Measurements from ENCODE around the gene POLR2E. TPM values are rescaled to one million over a fixed set of nuclear protein-coding genes. Genes with fewer than 3 reads are reported as not detected.
A peak's percentile ranks its signal among the peaks of the same experiment; 100 is the strongest.

POLR2E gene
- total RNA-seq, 4 donors from 2014 or later, result 74.3 to 107 (median 96.9) TPM

DNA sequence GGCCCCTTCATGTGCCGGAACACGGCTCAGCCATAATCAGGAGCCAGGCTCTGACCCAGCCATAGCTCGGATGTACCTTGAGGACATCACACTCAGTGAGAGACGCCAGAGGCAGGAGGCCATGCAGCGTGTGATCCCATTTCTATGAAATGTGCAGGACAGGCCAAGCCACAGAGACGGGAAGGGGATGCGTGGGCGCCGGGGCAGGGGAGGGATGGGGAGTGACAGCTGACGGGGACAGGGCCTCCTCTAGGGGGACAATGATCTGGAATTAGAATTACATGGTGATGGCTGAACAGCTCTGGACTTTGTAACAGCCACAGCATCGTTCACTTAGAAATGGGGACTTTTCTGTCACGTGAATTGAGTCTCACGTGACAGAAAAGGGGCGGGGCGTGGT lies 44.0 kb upstream of the POLR2E start:
- no peak for DNase-seq
- peaks cover 4 to 25% (median 17%) of the 10 kb centered on the region in 4 donors for H3K4me1 ChIP-seq
- H3K9me3 ChIP-seq, result no peaks in the 10 kb centered on the region
- H3K27me3 ChIP-seq, result no peaks in the 10 kb centered on the region
- H3K27ac ChIP-seq, result no peak overlapping the region
- no peak for TF ChIP-seq POLR2A (IDR thresholded peaks at IDR 0.05)
- TF ChIP-seq, protein P1, sequence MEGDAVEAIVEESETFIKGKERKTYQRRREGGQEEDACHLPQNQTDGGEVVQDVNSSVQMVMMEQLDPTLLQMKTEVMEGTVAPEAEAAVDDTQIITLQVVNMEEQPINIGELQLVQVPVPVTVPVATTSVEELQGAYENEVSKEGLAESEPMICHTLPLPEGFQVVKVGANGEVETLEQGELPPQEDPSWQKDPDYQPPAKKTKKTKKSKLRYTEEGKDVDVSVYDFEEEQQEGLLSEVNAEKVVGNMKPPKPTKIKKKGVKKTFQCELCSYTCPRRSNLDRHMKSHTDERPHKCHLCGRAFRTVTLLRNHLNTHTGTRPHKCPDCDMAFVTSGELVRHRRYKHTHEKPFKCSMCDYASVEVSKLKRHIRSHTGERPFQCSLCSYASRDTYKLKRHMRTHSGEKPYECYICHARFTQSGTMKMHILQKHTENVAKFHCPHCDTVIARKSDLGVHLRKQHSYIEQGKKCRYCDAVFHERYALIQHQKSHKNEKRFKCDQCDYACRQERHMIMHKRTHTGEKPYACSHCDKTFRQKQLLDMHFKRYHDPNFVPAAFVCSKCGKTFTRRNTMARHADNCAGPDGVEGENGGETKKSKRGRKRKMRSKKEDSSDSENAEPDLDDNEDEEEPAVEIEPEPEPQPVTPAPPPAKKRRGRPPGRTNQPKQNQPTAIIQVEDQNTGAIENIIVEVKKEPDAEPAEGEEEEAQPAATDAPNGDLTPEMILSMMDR (IDR thresholded peaks at IDR 0.05), result no peak
- no peak overlapping the region for H3K4me3 ChIP-seq
- peaks cover 0 to 39% (median 0%) of the 10 kb centered on the region in 3 donors for H3K36me3 ChIP-seq

DNA sequence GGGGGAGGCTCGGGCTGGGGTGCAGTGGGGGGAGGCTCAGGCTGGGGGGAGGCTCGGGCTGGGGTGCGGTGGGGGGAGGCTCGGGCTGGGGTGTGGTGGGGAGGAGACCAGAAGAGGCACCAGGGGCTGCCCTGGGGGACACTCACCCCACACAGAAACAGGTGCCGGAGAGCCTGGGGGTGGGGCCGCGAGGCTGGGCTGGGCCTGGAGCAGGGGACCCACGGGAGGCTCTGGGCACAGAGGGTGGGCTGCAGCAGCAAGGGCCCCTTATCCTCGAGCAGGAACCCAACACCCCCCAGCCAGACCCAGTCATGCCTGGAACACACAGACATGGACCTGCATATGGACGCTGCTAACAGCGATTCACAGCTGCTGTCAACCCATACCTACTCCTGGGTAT lies 42.9 kb upstream of the POLR2E start:
- H3K36me3 ChIP-seq, result peaks cover 0 to 29% (median 0%) of the 10 kb centered on the region in 3 donors
- no peak overlapping the region for H3K27ac ChIP-seq
- H3K27me3 ChIP-seq, result no peaks in the 10 kb centered on the region
- H3K4me3 ChIP-seq, result no peak overlapping the region
- no peaks in the 10 kb centered on the region for H3K9me3 ChIP-seq
- H3K4me1 ChIP-seq, result peaks cover 4 to 28% (median 22%) of the 10 kb centered on the region in 4 donors
- TF ChIP-seq, protein P1 (IDR thresholded peaks at IDR 0.05), result no peak
- TF ChIP-seq POLR2A (IDR thresholded peaks at IDR 0.05), result no peak
- no peak for DNase-seq

DNA sequence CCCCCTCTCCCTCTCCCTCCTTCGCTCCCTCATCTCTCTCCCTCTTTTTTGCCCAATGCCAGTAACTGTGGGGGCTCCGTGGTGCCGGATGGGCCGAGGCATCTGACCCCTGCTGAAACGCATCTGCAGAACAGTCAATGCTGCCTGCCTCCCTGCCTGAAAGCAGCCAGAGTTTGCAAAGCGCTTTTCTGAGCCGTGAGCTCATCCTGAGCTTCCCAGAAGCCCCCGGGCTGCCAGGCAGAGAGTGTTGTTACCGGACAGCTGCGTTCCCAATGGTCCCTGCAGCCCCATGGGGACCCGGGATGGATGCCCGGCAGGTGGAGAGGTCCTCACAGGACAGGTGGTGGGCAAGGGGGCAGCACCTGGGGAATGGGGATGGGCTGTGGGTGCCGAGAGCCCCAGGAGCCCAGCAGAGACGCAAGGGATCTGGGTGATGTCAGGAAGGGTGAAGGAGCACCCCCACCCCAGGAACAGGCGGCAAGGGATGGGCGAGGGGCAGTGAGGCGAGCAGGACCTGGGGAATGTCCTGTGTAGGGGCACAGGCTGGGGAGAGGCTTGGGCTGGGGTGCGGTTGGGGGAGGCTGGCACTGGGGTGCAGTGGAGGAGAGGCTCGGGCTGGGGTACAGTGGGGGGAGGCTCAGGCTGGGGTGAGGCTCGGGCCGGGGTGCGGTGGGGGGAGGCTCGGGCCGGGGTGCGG lies 41.6 kb upstream of the POLR2E start:
- DNase-seq, result no peak
- Histone ChIP-seq H3K9me3 (no peaks in the 10 kb centered on the region), H3K4me3 (peak overlapping the region in 2 of 4 donors; percentile 1 to 35), H3K27ac (peak overlapping the region; percentile 52 to 88 (median 73)), H3K36me3 (peaks cover 0 to 20% (median 0%) of the 10 kb centered on the region in 3 donors), H3K27me3 (no peaks in the 10 kb centered on the region), H3K4me1 (peaks cover 4 to 37% (median 26%) of the 10 kb centered on the region in 4 donors)
- TF ChIP-seq, protein P1 (IDR thresholded peaks at IDR 0.05), result no peak
- no peak for TF ChIP-seq POLR2A (IDR thresholded peaks at IDR 0.05)

DNA sequence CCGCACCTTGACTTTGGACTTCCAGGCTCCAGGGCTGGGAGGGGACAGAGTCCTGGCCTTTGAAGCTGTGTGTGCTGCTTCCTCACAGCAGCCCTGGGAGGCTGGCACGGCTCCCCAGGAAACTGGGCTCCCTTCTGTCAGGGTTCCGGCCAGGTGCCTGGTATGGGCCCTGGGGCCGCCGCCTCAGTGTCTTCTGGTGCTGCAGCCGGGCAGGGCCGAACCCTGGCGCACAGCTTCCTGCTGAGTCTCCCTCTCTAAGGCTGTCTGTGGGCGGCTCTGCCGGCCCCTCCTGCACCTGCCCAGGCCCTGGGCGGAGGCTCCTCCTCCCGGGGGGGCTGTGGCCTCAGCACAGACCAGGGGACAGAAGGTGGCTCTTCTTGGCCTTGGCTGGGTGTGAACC lies 41.0 kb upstream of the POLR2E start:
- H3K27me3 ChIP-seq, result no peaks in the 10 kb centered on the region
- peak; percentile 54 to 87 (median 82) for DNase-seq
- TF ChIP-seq, protein P1 (IDR thresholded peaks at IDR 0.05), result no peak
- peak; percentile 51 to 69 for TF ChIP-seq POLR2A (IDR thresholded peaks at IDR 0.05)
- peak overlapping the region in 2 of 4 donors; percentile 1 to 35 for H3K4me3 ChIP-seq
- peak overlapping the region; percentile 52 to 88 (median 73) for H3K27ac ChIP-seq
- H3K36me3 ChIP-seq, result peaks cover 0 to 20% (median 0%) of the 10 kb centered on the region in 3 donors
- no peaks in the 10 kb centered on the region for H3K9me3 ChIP-seq
- H3K4me1 ChIP-seq, result peaks cover 4 to 42% (median 27%) of the 10 kb centered on the region in 4 donors

DNA sequence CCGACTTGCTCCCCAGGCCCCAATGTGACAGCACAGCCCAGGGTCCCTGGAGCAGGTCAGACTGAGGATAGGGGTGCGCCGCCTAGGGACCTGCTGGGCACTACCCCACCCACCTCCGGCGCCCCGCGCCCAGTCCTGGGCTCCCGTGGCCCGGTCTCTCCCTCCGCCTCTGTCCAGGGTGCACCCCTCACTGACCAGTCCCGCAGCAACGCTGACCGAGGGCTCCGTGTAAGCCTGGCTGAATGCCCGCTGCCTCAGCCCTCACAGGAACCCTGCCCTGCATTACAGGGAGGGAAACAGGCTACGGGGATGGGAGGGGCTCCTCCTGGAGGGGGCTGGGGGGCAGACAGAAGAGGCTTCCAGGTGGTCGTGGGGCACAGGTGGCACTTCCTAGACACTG lies 40.3 kb upstream of the POLR2E start:
- peak overlapping the region in 2 of 4 donors; percentile 1 to 35 for H3K4me3 ChIP-seq
- H3K9me3 ChIP-seq, result no peaks in the 10 kb centered on the region
- no peaks in the 10 kb centered on the region for H3K27me3 ChIP-seq
- H3K36me3 ChIP-seq, result peaks cover 0 to 15% (median 0%) of the 10 kb centered on the region in 3 donors
- H3K4me1 ChIP-seq, result peaks cover 4 to 50% (median 30%) of the 10 kb centered on the region in 4 donors
- DNase-seq, result no peak
- no peak for TF ChIP-seq POLR2A (IDR thresholded peaks at IDR 0.05)
- TF ChIP-seq, protein P1 (IDR thresholded peaks at IDR 0.05), result no peak
- peak overlapping the region; percentile 52 to 88 (median 73) for H3K27ac ChIP-seq
